CD4-positive, alpha-beta T cell treated with Interleukin-2 at 100 ng/mL for 4 hours (primary cell): ENCODE results near the gene MYO1D.
"Not testable (repeated sequence)": the region's sequence is repeated elsewhere in the genome, so short reads cannot be mapped to it uniquely, and the experiment has no call there.

Experiments used
- DNase-seq: peaks from one replicate; pipeline ENCODE4 v3.0.0-alpha.2; 2020; ENCODE audit warnings: low spot score

MYO1D gene

DNA sequence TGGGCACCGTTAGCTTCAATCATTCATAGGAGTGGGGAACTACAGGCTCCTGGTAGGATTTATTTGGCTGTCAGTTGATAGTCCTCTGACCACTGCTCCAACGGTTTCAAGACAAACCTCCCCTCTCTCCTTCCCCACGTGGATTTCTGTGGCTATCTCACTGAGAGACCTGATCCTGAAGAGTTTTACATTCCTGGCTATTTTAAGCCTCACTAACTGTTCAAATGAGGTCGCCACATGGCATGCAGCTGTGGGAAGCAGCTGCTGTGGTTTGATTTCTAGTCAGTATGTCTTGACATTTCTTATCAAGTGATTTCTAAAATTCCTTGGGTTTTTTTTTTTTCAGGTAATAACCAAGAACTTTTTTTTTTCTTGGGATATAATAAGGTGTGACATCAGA lies 351.8 kb downstream of the MYO1D start:
- DNase-seq: no peak

DNA sequence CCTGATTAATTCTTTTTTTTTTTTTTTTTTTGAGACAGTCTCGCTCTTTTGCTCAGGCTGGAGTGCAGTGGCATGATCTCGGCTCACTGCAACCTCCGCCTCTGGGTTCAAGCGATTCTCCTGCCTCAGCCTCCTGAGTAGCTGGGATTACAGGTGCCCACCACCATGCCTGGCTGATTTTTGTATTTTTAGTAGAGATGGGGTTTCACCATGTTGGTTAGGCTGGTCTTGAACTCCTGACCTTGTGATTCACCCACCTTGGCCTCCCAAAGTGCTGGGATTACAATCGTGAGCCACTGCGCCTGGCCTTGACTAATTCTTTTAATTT lies 352.4 kb downstream of the MYO1D start:
- not testable (repeated sequence) for DNase-seq

GRCh38 chr17:32523827-32524552 lies 352.9 kb downstream of the MYO1D start:
- DNase-seq: peak; percentile 43

GRCh38 chr17:32523017-32523680 lies 353.8 kb downstream of the MYO1D start:
- peak; percentile 46 for DNase-seq

- DNase-seq: no peak
Observed at GRCh38 chr17:32520737-32521404, 356.1 kb downstream of the MYO1D start.

- DNase-seq: peak; percentile 68
Observed at GRCh38 chr17:32520104-32520701, 356.7 kb downstream of the MYO1D start.

DNA sequence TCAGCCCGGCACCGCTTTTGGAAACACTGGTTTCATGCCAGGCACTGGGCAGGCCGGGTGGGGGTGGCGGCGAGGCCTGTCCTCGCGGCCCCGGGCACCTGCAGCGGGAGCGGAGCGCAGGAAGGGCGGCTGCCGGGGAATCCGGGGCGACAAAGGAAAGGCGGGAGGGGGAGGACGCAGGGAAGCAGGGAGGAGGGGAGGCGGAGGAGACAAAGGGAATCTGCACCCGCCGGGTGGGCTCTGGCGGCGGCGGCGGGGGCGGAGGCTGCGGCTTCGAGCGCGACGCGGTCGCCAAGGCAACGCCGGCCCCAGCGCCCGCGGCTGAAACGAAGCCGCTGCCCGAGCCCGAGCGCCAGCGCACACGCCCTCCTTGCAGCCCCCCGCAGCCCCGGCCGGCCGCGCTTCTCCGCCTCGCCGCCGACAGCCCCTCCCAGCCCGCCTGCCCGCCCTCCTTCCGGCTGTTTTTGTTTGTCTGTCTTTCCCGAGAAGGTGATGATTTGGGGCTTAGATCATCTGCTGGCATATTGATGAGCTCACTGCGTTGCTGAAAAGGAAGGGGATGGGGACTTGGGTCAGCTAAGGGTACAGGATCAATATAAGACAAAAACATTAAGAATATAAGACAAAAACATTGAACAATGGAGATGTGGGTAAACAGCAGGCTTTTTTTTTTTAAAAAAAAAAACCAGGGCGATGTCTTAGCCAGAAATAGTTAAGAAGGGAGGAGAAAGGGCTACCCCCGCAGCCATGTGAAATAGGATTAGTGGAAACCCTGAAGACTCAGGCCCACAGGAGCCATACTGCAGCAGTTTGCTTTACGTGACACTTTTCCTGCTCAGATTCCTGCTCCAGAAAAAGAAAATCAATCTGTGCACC lies 357.5 kb downstream of the MYO1D start:
- peak; percentile 85 for DNase-seq

DNA sequence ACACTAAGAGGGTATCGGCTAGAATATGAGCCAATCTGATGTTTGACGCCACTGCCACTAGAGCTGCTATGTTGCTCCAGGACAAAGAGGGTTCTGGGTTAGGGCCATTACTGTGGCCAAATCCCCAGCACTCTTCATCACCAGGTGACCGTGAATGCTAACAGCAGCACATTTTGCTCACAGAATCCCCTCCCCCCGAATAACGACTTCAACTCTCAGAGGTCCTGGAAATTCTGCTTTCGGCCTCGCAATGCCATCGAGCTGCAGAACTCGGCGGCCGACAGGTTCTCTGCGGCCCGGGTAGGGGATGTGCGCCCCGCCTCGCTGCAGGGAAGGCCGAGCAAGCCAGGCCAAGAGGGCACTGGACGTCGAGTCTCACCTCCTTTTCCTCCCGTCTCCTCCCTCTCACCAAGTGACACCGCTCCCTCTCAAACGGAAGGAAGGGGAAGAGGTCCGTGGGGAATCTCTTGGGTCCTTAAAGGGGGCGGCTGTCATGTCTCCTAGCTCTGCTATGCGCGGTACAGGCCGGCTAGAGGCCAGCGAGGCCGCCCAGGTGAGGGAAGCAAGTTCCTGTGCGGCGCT lies 358.2 kb downstream of the MYO1D start:
- DNase-seq: no peak

DNA sequence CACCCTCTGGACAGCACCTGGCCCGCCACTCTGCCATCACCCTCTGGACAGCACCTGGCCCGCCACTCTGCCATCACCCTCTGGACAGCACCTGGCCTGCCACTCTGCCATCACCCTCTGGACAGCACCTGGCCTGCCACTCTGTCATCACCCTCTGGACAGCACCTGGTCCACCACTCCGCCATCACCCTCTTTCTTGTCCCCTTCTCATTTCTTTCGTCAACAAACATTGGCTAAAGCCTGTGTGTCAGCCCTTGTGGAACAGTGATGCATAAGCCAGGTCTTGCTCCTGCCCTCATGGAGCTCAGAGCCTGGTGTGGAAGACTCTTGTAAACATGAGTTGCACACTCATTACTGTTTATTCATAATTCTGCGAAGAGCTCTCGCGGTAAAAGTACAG lies 358.9 kb downstream of the MYO1D start:
- DNase-seq: no peak

DNA sequence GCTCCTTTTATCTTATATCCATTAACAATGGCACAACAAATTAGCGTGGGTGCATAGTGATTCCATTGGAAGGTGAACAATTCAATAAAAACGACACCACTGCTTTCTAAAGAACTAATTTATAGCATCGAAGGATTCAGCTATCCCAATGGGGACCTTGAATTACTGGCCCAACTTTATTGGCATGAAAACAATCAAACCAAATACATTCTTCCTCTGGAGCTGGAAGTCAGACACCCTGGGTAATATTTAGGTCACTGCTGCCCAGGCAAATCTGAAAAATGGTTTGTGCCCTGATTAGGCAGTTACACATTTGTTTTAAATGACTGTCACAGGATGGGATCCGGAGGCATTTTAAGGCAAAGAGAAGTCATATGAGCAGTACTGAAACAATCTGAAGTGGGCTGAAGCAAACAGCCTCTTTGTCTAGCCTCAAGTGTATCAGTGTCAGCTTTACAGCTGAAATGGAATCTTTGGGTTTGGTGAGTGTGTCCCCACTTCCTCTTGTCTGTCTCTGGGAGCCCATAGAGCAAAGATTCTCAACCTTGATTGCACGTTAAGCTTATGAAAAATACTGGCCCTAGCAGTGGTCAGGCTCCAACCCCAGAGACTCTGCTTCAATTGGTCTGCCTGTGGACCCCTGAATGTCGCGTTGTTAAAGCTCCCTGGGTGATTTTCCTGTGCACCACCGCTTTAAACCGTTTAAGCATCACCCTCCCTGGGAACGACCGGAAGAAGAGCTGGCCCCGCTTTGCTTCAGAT lies 359.8 kb downstream of the MYO1D start:
- peak; percentile 33 for DNase-seq

DNA sequence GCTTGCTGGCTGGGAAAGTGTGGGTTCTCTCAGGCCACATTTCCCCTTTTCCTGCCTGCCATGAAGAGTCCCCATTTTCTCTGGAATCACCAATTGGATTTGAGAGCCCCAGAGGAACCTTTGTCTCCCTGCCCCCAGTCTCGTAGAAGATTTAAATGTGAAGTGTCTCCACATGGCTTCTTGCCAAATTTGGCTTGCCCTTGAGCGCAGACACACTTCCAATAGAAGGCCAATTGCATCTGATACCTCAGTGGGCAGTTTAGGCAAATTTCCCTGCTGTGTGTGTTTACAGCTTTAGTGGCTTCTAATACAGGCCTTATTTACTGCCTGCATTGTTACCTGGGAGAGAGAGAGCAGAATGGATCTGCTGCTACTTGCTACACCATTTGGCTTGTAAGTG lies 360.5 kb downstream of the MYO1D start:
- DNase-seq: no peak

DNA sequence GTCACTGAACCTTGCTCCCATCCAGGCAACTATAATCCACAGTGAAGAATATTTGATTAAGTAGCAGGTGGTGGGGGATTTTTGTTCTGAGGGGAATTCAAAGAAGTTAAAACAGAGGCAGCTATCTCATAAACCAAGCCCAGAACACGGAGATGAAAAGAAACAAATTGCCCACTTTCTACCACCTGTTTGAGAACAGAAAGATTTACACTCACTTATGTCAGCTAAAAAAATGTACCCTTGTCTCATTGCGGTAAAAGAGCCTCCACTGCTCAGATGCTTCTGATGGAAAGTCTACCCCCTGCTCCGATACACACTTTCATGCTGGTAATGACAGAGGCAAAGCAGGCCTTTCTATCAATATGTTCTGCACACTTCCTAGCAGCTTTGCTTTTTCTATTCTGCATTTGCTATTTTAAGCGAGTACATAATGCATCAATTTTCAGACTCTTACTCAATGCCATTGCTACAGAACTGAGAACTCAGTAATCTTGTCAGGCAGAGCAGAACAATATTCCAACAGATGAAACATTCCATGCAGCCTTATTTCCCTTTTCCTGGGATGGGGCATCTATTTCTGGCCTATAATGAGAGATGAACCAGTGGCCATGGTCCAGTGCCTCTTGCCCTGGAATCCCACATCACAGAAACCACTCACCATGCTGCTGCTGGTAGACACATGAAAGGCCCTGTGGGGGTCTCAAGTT lies 361.1 kb downstream of the MYO1D start:
- no peak for DNase-seq

- no peak for DNase-seq
Observed at GRCh38 chr17:32514606-32515005, 362.3 kb downstream of the MYO1D start.

- no peak for DNase-seq
Observed at GRCh38 chr17:32513579-32513978, 363.3 kb downstream of the MYO1D start.

DNA sequence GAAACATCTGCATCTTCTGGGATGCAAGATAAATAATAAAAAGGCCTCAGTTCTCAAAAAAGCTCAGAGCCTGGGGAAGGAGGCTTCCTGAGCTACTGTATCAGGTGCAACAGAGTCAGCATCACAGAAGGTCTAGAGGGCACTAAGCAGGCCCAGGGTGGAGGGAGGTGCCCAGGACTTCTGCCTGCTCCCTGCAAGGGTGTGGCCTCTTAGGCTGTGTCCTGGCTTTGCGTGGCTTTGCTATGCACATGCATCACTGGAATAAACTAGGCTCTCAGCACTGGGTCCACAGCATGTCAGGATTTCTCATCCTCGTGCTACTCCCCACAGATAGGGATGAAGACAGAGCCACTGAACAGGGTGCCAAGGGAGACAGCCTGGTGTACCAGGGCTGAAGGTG lies 364.6 kb downstream of the MYO1D start:
- no peak for DNase-seq

DNA sequence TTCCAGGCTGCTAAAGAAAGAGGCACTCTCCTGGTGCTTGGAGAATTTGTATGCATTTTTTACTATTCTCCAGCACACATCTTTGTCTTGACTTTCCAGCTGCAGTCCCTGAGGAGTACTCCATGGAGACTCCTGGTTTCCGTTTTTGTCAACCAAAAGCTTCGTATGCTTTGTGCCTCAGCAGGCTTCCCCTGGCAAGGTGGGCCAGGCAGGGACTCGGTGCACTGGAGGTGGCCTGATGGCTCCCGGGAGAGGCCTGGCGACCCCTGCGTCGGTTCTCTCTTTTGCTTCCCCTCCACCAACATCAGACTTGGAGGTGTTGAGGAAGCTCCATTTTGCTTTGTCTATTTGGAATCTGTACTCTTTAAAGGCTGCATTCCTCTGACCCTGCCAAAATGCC lies 366.5 kb downstream of the MYO1D start:
- no peak for DNase-seq

GRCh38 chr17:32508926-32509325 lies 368.0 kb downstream of the MYO1D start:
- no peak for DNase-seq

DNA sequence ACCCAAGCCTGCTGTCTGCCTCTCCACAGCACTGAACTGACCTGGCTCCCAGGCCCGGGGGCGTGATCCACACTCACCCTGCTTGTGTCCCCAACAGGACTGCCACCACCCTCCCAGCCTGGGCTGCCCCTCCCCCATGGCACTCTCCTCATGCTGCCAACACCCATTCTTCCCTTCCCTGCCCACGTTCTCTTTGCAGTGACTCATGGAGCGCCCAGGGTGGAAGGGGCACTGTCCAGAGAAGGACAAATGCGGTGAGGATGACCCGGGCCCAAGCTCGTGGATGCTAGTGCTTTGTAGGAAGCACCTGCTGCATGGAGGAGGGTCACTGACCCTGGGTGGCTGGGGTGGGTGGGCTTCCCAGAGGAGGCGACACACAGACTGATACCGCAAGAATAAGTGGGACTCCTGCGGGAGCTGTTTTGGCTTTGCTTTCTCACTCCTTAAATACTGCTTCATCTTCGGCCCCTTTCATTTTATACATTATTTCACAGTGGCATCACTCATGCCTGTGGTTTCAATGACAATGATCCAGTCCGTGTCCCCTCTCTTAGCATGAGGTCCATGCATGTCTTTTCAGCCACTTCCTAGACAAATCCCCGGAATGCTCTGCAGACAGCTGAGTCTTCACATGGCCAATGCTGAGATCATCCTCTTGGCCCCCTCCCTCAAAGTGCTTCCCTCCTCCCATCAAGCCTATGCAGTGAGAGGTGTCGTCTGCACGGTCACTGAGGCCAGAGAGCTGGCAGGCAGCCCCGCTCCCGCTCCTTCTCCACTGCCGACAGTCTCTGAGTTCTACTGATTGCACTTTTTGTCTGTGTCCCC lies 372.5 kb downstream of the MYO1D start:
- DNase-seq: no peak
